ENCODE results near the gene SAMD4A.

- TF ChIP-seq POLR2AphosphoS5 (IDR thresholded peaks at IDR 0.05), result no peak
- TF ChIP-seq, protein P1, sequence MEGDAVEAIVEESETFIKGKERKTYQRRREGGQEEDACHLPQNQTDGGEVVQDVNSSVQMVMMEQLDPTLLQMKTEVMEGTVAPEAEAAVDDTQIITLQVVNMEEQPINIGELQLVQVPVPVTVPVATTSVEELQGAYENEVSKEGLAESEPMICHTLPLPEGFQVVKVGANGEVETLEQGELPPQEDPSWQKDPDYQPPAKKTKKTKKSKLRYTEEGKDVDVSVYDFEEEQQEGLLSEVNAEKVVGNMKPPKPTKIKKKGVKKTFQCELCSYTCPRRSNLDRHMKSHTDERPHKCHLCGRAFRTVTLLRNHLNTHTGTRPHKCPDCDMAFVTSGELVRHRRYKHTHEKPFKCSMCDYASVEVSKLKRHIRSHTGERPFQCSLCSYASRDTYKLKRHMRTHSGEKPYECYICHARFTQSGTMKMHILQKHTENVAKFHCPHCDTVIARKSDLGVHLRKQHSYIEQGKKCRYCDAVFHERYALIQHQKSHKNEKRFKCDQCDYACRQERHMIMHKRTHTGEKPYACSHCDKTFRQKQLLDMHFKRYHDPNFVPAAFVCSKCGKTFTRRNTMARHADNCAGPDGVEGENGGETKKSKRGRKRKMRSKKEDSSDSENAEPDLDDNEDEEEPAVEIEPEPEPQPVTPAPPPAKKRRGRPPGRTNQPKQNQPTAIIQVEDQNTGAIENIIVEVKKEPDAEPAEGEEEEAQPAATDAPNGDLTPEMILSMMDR (IDR thresholded peaks at IDR 0.05), result no peak
- TF ChIP-seq POLR2A (IDR thresholded peaks at IDR 0.05), result no peak
Observed at GRCh38 chr14:54823757-54824549, 257.0 kb downstream of the SAMD4A start.

Data from transverse colon (tissue), 4 donors.